ENCODE data around the gene ALPG. TPM values are rescaled to one million over a fixed set of nuclear protein-coding genes. Genes with fewer than 3 reads are reported as not detected.

Gene ALPG
- total and polyA plus RNA-seq, 2 of the 4 experiments (the other 2 are of a cell fraction): not detected

GRCh38 chr2:232374356-232374755, 32.3 kb upstream of the ALPG start:
- Histone ChIP-seq H3K4ac (ENCODE audit: low read depth, low read length) (no peak overlapping the region), H4K91ac (ENCODE audit: insufficient read depth, low read depth, low read length) (no peak overlapping the region), H2BK20ac (ENCODE audit: low read depth, low read length) (no peak overlapping the region), H4K5ac (ENCODE audit: low read depth, low read length) (no peak overlapping the region), H3K27ac (ENCODE audit: insufficient read depth, low read length) (no peak overlapping the region), H3K27me3 (ENCODE audit: control insufficient read depth, insufficient read depth, low read length) (peaks cover 40% of the 10 kb centered on the region), H2BK120ac (ENCODE audit: low read depth, low read length) (no peak overlapping the region), H3K23ac (ENCODE audit: low read depth, low read length) (no peak overlapping the region), H3K79me1 (ENCODE audit: low read depth in 1 of 2, low read length in 2 of 2) (no peaks in the 10 kb centered on the region), H3K18ac (ENCODE audit: low read depth, low read length) (no peak overlapping the region), H3K4me3 (ENCODE audit: insufficient read depth, low read depth, low read length) (no peak overlapping the region), H2BK15ac (ENCODE audit: low read depth, low read length) (no peak overlapping the region), H3K9ac (ENCODE audit: low read depth, low read length) (no peak overlapping the region), H3K4me1 (ENCODE audit: control insufficient read depth, insufficient read depth, low read length) (no peaks in the 10 kb centered on the region), H3K4me2 (ENCODE audit: low read depth, low read length) (no peak overlapping the region), H4K8ac (ENCODE audit: low read depth in 2 of 2, low read length in 2 of 2) (no peak overlapping the region), H2BK5ac (ENCODE audit: low read depth, low read length, poor library complexity, severe bottlenecking) (no peak overlapping the region), H3K56ac (ENCODE audit: extremely low read depth, insufficient read depth, low read length) (no peak overlapping the region), H3K9me3 (ENCODE audit: control insufficient read depth, insufficient read depth, low read length) (no peaks in the 10 kb centered on the region), H2AK5ac (ENCODE audit: low read depth, low read length) (no peak overlapping the region), H2AFZ (replicated peaks; ENCODE audit: low read length, poor library complexity) (no peak overlapping the region), H4K20me1 (ENCODE audit: insufficient read depth, low read length) (no peaks in the 10 kb centered on the region), H2AK9ac (replicated peaks; ENCODE audit: low read depth, low read length, poor library complexity) (no peak overlapping the region), H3K9me1 (ENCODE audit: insufficient read depth, low read length) (no peaks in the 10 kb centered on the region), H3K36me3 (ENCODE audit: control insufficient read depth, insufficient read depth, low read length) (no peaks in the 10 kb centered on the region), H3K14ac (replicated peaks; ENCODE audit: low read depth, low read length) (no peak overlapping the region)
- ATAC-seq (ENCODE audit: low read depth): no peak
- dilution Hi-C loops (cut with HindIII; ENCODE audit: low sequenced_read_pairs, unreplicated experiment) (no loop called here), in situ Hi-C loops (cut with MboI; ENCODE audit: low sequenced_read_pairs) (no loop called here), intact Hi-C loops (cut with micrococcal nuclease) (no loop called here)
- TF ChIP-seq SMC3 (IDR thresholded peaks at IDR 0.05; ENCODE audit: low read depth, low read length) (no peak), USF2 (IDR thresholded peaks at IDR 0.05; ENCODE audit: low read depth, low read length) (no peak), NFE2L2 (IDR thresholded peaks at IDR 0.05; ENCODE audit: low read depth, low read length) (no peak), BHLHE40 (IDR thresholded peaks at IDR 0.05; ENCODE audit: low read depth, low read length) (no peak), RCOR1 (IDR thresholded peaks at IDR 0.05; ENCODE audit: insufficient replicate concordance, low read length) (no peak), RFX5 (IDR thresholded peaks at IDR 0.05; ENCODE audit: low read depth, low read length) (no peak), MXI1 (IDR thresholded peaks at IDR 0.05; ENCODE audit: borderline replicate concordance, low read depth, low read length) (no peak), CEBPB (IDR thresholded peaks at IDR 0.05; ENCODE audit: low read depth, low read length) (no peak), MAFK (IDR thresholded peaks at IDR 0.05; ENCODE audit: low read depth, low read length) (no peak), FOS (IDR thresholded peaks at IDR 0.05; ENCODE audit: low read depth, low read length) (no peak), CTCF (conservative IDR thresholded peaks at IDR 0.05; ENCODE audit: low read depth, low read length) (no peak)
- DNase-seq: no peak
- BruUV-seq (replicated peaks): no TSS peak
- no CpG with 5 or more reads among the region's 1 CpG for WGBS, 2 experiments (ENCODE audit: extremely low coverage in 2 of 2, insufficient read length in 1 of 2)
- ChIA-PET CTCF (interaction anchor here (0.9 kb wide), 1 partner anchor 12 kb away, joined by 3 read pairs; no protein-coding TSS in a partner anchor), POLR2A (ENCODE audit: unreplicated experiment) (no interaction called here)
